CD4-positive, CD25-positive, alpha-beta regulatory T cell (primary cell): ENCODE measurements around the gene AGAP1. TPM values are rescaled to one million over a fixed set of nuclear protein-coding genes. Genes with fewer than 3 reads are reported as not detected.

Source experiments
- ATAC-seq, 2 donors: fragments of 150-1000 bp; cut with Tn5 transposase; one replicate each; pipeline ENCODE4 v1.10.0; 2021; ENCODE audit warnings: low read depth in 2 of 2, moderate number of reproducible peaks in 2 of 2, moderate library complexity in 1 of 2
- DNase-seq, 3 donors: peaks; one replicate each; pipeline versions ENCODE4 v3.0.0 to v3.0.0-alpha.2; 2012 to 2022; ENCODE audit warnings: mixed read lengths in 1 of 3
- H3K27ac ChIP-seq: one replicate; pipeline ENCODE4 v1.7.0; 2013; ENCODE audit warnings: mild to moderate bottlenecking, low read length; ENCODE audit not compliant: insufficient read depth, poor library complexity, severe bottlenecking
- H3K27me3 ChIP-seq: one replicate; pipeline ENCODE4 v1.7.0; 2013; ENCODE audit warnings: low read length; ENCODE audit not compliant: control insufficient read depth, insufficient read depth
- H3K36me3 ChIP-seq: one replicate; pipeline ENCODE4 v1.7.0; 2013; ENCODE audit warnings: mild to moderate bottlenecking, low read length, moderate library complexity; ENCODE audit not compliant: control insufficient read depth, insufficient read depth
- H3K4me1 ChIP-seq: 2 replicates; pipeline ENCODE4 v1.7.0; 2013; ENCODE audit warnings: mild to moderate bottlenecking, low read length; ENCODE audit not compliant: insufficient read depth, control insufficient read depth, poor library complexity, severe bottlenecking
- H3K4me3 ChIP-seq: one replicate; pipeline ENCODE4 v1.7.0; 2013; ENCODE audit warnings: low read depth, mild to moderate bottlenecking, low read length, moderate library complexity
- H3K9me3 ChIP-seq, 2 experiments: 1 replicate in 1 of 2; 2 replicates in 1 of 2; pipeline ENCODE4 v1.7.0; 2013; ENCODE audit warnings: low read length in 2 of 2, mild to moderate bottlenecking in 1 of 2, moderate library complexity in 1 of 2; ENCODE audit not compliant: control insufficient read depth in 2 of 2
- H3K27ac Mint-ChIP-seq, 3 donors: one replicate each; pipeline ENCODE4 v1.8.0; 2020 to 2022; ENCODE audit warnings: mild to moderate bottlenecking in 3 of 3, mixed read lengths in 3 of 3, moderate library complexity in 2 of 3
- H3K27me3 Mint-ChIP-seq: one replicate; pipeline ENCODE4 v1.8.0; 2022; ENCODE audit warnings: mild to moderate bottlenecking, mixed read lengths
- H3K36me3 Mint-ChIP-seq: one replicate; pipeline ENCODE4 v1.8.0; 2020; ENCODE audit warnings: mixed read lengths
- H3K4me1 Mint-ChIP-seq, 4 donors: one replicate each; pipeline ENCODE4 v1.8.0; 2020 to 2022; ENCODE audit warnings: mixed read lengths in 4 of 4, mild to moderate bottlenecking in 1 of 4
- H3K4me3 Mint-ChIP-seq, 4 donors: one replicate each; pipeline ENCODE4 v1.8.0; 2020 to 2022; ENCODE audit warnings: mild to moderate bottlenecking in 4 of 4, mixed read lengths in 4 of 4, moderate library complexity in 3 of 4
- H3K9me3 Mint-ChIP-seq, 7 donors: one replicate each; pipeline ENCODE4 v1.8.0; 2020 to 2022; ENCODE audit warnings: mixed read lengths in 7 of 7, mild to moderate bottlenecking in 3 of 7, moderate library complexity in 2 of 7
- polyA plus RNA-seq, 4 donors: library from polyadenylated mRNA; unstranded; fragments of 300-500 nt; fragmentation: Illumina TruSeq; gene quantifications; one replicate each; pipeline ENCODE4 v1.2.3, GENCODE V29; 2021
- total RNA-seq: library from RNA; stranded (reverse); gene quantifications from one replicate; pipeline ENCODE4 v1.2.3, GENCODE V29; 2022

Gene AGAP1
- total and polyA plus RNA-seq, 5 donors from 2014 or later, result 0.99 TPM; not detected in 4

DNA sequence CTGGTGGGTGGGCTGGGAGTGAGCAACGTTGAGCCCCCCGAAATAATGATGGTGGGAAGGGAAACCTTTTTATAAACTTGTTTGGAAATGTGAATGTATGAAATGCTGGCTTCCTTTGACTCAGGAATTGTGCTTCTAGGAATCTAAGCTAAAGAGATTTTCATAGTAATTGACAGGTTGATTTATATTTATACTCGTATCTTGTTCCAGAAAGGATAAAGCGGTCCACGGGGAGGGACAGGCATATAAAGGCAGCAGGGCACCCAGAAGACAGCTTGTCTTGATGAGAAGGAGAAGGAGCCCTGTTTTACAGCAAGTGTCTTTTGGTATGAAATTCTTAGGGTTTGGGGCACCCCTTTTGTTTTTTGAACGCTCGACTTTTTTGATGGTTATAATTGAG lies 157.8 kb downstream of the AGAP1 start:
- H3K4me1 Mint-ChIP-seq, result no peaks in the 10 kb centered on the region
- peaks cover 14% of the 10 kb centered on the region for H3K27me3 Mint-ChIP-seq

DNA sequence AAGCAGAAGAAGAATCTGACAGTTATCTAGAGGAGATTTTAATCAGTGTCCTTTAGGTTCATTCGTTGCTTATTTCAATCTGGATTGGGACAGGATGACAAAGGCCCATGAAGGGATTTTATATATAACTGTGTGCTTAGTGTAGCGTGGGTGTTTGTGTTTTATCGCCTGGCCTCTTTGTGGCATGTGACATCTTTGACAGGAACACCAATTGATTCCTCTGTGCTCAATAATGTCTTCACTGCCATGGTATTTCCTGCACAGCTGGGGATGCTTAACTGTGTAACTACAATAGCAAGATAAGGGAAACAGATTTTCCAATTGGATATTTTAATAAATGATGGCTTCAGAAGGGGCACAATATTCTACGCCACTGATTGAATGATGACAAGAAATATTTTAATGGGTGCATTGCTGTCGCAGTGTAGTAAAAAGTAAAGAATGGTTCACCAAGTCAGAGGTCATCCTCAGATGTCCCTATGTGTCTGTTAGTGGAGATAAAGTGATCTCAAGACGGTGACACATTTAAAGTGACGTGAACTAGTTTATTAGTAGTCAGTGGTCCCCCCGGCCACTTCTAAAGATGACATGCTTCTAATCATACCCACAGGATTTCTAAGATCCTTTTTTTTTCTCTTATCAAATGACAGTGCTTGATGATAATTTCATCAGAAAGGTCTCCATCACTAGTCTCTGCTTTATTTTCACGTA lies 160.4 kb downstream of the AGAP1 start:
- no peak overlapping the region for H3K27ac ChIP-seq
- H3K27me3 ChIP-seq, result no peaks in the 10 kb centered on the region
- no peaks in the 10 kb centered on the region for H3K9me3 ChIP-seq
- peaks cover 0 to 2% (median 0%) of the 10 kb centered on the region in 7 donors for H3K9me3 Mint-ChIP-seq
- ATAC-seq, result no peak
- H3K36me3 ChIP-seq, result no peaks in the 10 kb centered on the region
- DNase-seq, result no peak
- no peaks in the 10 kb centered on the region for H3K4me1 ChIP-seq
- H3K27me3 Mint-ChIP-seq, result peaks cover 29% of the 10 kb centered on the region
- H3K27ac Mint-ChIP-seq, result no peak overlapping the region
- no peaks in the 10 kb centered on the region for H3K4me1 Mint-ChIP-seq
- no peak overlapping the region for H3K4me3 ChIP-seq
- no peak overlapping the region for H3K4me3 Mint-ChIP-seq
- H3K36me3 Mint-ChIP-seq, result no peaks in the 10 kb centered on the region

More for the DNA sequence above, 157.8 kb downstream of the AGAP1 start:
- no peak for ATAC-seq
- no peaks in the 10 kb centered on the region for H3K4me1 ChIP-seq
- H3K27ac ChIP-seq, result no peak overlapping the region
- Mint-ChIP-seq H3K9me3 (peaks cover 0 to 4% (median 0%) of the 10 kb centered on the region in 7 donors), H3K36me3 (no peaks in the 10 kb centered on the region), H3K4me3 (no peak overlapping the region), H3K27ac (no peak overlapping the region)
- H3K9me3 ChIP-seq, result no peaks in the 10 kb centered on the region
- H3K4me3 ChIP-seq, result no peak overlapping the region
- DNase-seq, result no peak
- H3K36me3 ChIP-seq, result no peaks in the 10 kb centered on the region
- H3K27me3 ChIP-seq, result no peaks in the 10 kb centered on the region

DNA sequence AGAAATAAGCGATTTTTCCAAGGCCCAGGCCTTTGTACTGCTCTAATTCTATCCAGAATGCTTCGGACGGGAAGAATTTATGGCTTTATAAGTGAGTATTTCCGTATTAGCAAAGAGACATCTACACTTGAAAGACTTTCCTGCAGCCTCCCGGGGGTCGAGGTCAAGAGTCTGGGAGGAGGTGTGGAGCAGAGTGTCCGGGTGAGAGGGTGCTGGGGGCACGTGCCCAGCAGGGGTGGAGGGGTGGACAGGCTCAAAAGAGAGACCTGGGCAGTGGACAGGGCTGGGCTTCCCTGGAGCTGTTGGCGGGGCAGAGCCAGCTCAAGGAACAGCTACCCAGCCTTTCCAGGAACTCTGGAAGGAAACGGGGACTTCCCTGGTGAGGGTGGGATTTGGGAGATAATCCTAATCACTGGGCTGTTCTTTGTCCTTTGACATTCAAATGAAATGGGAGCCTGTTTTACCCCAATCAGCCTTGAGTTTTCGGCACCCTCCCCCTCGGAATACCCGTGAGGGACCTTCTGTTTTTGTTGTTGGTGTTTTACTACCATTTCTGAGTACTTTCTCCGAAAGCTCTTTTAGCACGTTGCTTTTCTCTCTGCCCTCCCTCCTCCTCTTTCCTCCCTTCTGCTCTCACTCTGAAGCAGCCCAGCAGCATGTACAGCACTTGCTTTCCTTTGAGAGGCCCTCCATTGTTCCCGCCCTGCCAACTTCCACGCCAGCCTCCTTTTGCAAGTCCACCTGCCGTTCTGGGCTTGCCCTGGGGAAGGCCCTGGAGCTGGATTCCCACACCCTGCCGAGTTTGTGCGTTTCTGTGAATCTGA lies 164.7 kb downstream of the AGAP1 start:
- H3K4me3 Mint-ChIP-seq, result no peak overlapping the region
- ATAC-seq (no peak), DNase-seq (peak in 1 of 3 donors; percentile 7)
- no peaks in the 10 kb centered on the region for H3K4me1 Mint-ChIP-seq
- H3K9me3 ChIP-seq, result no peaks in the 10 kb centered on the region
- H3K27me3 ChIP-seq, result no peaks in the 10 kb centered on the region
- no peak overlapping the region for H3K27ac ChIP-seq
- H3K9me3 Mint-ChIP-seq, result peaks cover 0 to 1% (median 0%) of the 10 kb centered on the region in 7 donors
- peaks cover 38% of the 10 kb centered on the region for H3K27me3 Mint-ChIP-seq
- H3K36me3 Mint-ChIP-seq, result no peaks in the 10 kb centered on the region
- H3K27ac Mint-ChIP-seq, result no peak overlapping the region
- H3K4me3 ChIP-seq, result no peak overlapping the region
- H3K36me3 ChIP-seq, result no peaks in the 10 kb centered on the region
- no peaks in the 10 kb centered on the region for H3K4me1 ChIP-seq

DNA sequence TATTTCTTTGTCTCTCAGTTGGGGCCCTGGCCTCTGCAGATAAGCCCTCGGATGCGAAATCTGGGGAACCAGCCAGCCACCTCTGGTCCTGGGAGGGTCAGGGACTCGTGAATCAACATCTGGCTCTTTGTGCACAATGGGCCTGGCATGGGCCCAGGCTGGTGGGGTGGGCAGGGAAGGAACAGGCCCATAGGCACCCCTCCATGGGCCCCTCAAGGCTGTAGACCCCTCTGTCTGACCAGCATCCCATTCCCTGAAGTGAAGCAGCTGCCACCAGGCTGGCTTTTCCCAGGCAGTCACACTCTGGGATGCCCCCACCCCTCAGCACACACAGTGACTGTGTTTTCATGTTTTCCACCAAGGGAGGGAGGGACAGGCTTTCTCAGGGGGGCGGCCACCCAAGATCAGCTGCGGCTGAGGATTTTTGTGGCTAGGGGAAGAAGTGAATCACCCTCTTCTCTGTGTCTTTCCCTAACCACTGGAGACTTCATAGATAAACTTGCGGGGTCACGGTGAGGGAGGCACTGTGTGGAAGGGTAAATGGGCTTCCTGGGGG lies 166.0 kb downstream of the AGAP1 start:
- H3K9me3 ChIP-seq, result no peaks in the 10 kb centered on the region
- H3K4me3 ChIP-seq, result no peak overlapping the region
- Mint-ChIP-seq H3K9me3 (peaks cover 0 to 1% (median 0%) of the 10 kb centered on the region in 7 donors), H3K4me1 (no peaks in the 10 kb centered on the region), H3K27me3 (peaks cover 35% of the 10 kb centered on the region), H3K4me3 (no peak overlapping the region), H3K27ac (no peak overlapping the region), H3K36me3 (no peaks in the 10 kb centered on the region)
- H3K27ac ChIP-seq, result no peak overlapping the region
- H3K4me1 ChIP-seq, result no peaks in the 10 kb centered on the region
- no peaks in the 10 kb centered on the region for H3K27me3 ChIP-seq
- DNase-seq (no peak), ATAC-seq (no peak)
- no peaks in the 10 kb centered on the region for H3K36me3 ChIP-seq

DNA sequence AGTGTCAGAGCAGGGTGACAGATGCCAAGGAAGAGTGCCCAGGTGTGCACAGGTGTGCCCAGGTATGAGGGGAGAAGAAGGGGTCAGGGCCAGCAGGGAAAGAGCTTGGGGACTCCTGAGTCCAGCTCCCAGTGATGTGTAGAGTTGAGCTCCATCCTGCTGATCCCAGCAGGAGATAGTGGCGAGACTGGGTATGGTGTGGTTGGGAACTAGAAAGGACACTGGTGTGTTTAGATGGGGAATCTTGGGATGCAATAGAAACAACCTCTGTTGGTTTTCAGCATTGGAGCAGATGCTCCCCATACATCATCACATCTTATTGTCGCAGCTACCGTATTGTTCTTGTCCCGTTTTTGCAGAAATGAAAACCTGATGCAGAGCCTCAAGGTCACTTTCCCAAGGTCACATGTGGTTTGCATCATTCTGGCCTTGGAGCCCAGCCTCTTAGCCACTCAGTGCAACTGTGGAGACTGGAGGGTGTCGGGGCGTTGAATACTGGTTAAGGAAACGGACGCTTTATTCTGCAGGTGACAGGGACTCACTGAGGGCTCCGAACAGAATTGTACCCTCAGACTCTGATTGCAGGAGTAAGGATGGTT lies 166.7 kb downstream of the AGAP1 start:
- Histone ChIP-seq H3K27ac (no peak overlapping the region), H3K36me3 (no peaks in the 10 kb centered on the region), H3K4me1 (no peaks in the 10 kb centered on the region), H3K27me3 (peaks cover 3% of the 10 kb centered on the region), H3K4me3 (no peak overlapping the region), H3K9me3 (no peaks in the 10 kb centered on the region)
- H3K36me3 Mint-ChIP-seq, result no peaks in the 10 kb centered on the region
- DNase-seq (no peak), ATAC-seq (no peak)
- no peak overlapping the region for H3K27ac Mint-ChIP-seq
- H3K4me3 Mint-ChIP-seq, result no peak overlapping the region
- H3K9me3 Mint-ChIP-seq, result peaks cover 0 to 1% (median 0%) of the 10 kb centered on the region in 7 donors
- H3K27me3 Mint-ChIP-seq, result peaks cover 34% of the 10 kb centered on the region
- no peaks in the 10 kb centered on the region for H3K4me1 Mint-ChIP-seq

DNA sequence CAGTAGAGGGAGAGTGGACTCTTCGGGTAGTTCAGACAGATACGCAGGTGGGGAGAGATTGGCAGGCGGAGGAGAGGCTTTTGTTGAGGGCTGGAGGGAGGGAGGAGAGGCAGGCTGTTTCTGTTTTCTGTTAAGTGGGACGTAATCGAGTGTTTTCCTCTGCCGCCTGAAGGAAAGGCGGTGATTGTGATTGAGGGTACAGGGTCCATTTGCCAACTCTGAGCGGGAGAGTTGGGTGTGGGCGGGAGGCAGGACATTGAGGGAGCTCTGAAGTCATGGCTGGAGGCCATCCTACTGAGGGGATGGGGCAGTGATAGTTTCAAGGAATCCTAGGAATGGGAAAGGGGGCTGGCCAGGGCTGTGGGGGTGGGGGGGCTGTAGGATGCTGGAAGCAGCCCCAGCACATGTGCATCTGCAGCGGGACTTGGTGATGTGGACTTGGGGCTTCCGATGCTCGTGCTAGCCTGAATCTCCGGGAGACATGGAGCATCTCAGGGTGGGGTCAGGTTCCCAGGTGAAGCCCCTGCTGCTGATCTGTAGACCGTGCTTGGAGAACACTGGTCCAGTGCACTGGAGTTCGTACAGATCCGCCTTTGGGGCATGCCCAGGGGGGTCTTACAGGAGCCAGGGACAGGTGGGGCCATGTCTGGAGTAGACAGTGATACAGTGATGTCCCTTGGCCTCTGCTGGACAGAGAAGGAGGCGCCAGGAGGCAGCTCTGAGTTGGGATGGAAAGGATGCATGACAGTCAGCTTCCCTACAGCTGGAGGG lies 167.5 kb downstream of the AGAP1 start:
- no peaks in the 10 kb centered on the region for H3K4me1 ChIP-seq
- no peak overlapping the region for H3K27ac ChIP-seq
- peaks cover 40% of the 10 kb centered on the region for H3K27me3 Mint-ChIP-seq
- H3K9me3 Mint-ChIP-seq, result peaks cover 0 to 1% (median 0%) of the 10 kb centered on the region in 7 donors
- DNase-seq, result no peak
- peaks cover 8% of the 10 kb centered on the region for H3K27me3 ChIP-seq
- no peak overlapping the region for H3K4me3 ChIP-seq
- ATAC-seq, result no peak
- no peaks in the 10 kb centered on the region for H3K36me3 Mint-ChIP-seq
- H3K9me3 ChIP-seq, result no peaks in the 10 kb centered on the region
- no peak overlapping the region for H3K27ac Mint-ChIP-seq
- H3K4me1 Mint-ChIP-seq, result peaks cover 0 to 2% (median 0%) of the 10 kb centered on the region in 4 donors
- no peaks in the 10 kb centered on the region for H3K36me3 ChIP-seq
- no peak overlapping the region for H3K4me3 Mint-ChIP-seq

DNA sequence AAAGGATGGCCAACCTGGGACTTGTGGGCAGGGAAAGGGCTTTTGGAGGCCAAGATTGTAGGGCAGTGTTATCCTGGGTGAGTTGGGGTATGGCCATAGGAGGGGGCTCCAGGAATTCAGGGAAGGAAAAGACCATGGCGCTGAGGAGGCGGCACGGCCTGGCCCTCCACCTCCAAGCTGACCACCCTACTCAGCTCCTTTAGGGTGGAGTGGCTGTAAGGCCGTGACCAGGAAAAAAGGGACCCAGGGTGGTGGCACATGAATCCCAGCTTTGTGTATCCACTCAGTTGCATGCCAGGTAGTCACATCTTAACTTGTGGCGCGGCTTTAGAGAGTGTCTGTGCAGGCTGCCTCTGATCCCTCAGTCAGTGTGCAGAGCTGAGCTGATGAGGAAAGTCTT lies 168.1 kb downstream of the AGAP1 start:
- H3K36me3 ChIP-seq, result no peaks in the 10 kb centered on the region
- peaks cover 0 to 1% (median 0%) of the 10 kb centered on the region in 7 donors for H3K9me3 Mint-ChIP-seq
- no peak overlapping the region for H3K4me3 Mint-ChIP-seq
- H3K27ac Mint-ChIP-seq, result no peak overlapping the region
- H3K36me3 Mint-ChIP-seq, result no peaks in the 10 kb centered on the region
- no peaks in the 10 kb centered on the region for H3K4me1 ChIP-seq
- peaks cover 45% of the 10 kb centered on the region for H3K27me3 Mint-ChIP-seq
- H3K4me1 Mint-ChIP-seq, result peaks cover 0 to 3% (median 0%) of the 10 kb centered on the region in 4 donors
- no peak overlapping the region for H3K27ac ChIP-seq
- peaks cover 10% of the 10 kb centered on the region for H3K27me3 ChIP-seq
- ATAC-seq (no peak), DNase-seq (no peak)
- no peak overlapping the region for H3K4me3 ChIP-seq
- no peaks in the 10 kb centered on the region for H3K9me3 ChIP-seq
